ENCODE data around the gene HSPB1. TPM values are rescaled to one million over a fixed set of nuclear protein-coding genes. Genes with fewer than 3 reads are reported as not detected.
"Not testable (repeated sequence)": the region's sequence is repeated elsewhere in the genome, so short reads cannot be mapped to it uniquely, and the experiment has no call there.

HSPB1 gene
- total RNA-seq, 1 donor from 2014 or later, result 2,459 TPM

- ATAC-seq (ENCODE audit: poor library complexity), result peak; percentile 8
- DNase-seq, result no peak
- intact Hi-C loops (cut with DNase I), result no loop called here
Observed at GRCh38 chr7:76296743-76297740, 5.4 kb upstream of the HSPB1 start.

GRCh38 chr7:76300166-76300731, 2.2 kb upstream of the HSPB1 start:
- no peak for DNase-seq
- no peak for ATAC-seq (ENCODE audit: poor library complexity)
- intact Hi-C loops (cut with DNase I), result no loop called here

- intact Hi-C loops (cut with DNase I), result no loop called here
- no peak for ATAC-seq (ENCODE audit: poor library complexity)
Observed at GRCh38 chr7:76301000-76301399, 1.5 kb upstream of the HSPB1 start.

GRCh38 chr7:76303202-76304147, 1.0 kb downstream of the HSPB1 start:
- intact Hi-C loops (cut with DNase I), result no loop called here
- DNase-seq, result peak; percentile 92
- ATAC-seq (ENCODE audit: poor library complexity), result peak; percentile 69

More at GRCh38 chr7:76301000-76301399, 1.5 kb upstream of the HSPB1 start:
- no peak for DNase-seq

DNA sequence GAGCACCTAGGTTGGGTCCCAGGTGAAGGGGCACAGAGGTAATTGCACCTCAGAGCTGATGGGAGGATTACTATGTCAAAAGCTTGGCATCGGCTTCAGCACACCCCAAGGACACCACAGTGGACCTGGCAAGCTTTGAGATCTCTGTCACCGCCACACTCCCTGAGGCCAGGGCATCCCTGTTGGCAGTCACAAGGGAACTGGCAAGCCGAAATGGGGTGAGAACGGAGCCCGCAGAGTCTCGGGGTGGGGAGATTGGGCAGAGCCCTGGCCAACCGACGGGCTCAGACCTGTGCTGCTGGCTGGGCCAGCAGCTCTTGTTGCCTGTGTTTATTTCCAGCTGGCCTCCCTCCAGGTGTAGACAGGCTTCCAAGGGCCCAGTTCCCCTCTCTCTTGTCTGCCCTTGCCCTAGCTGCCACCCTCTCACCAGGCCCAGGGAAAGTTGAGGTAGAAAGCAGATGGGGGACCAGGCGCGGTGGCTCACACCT, 2.5 kb downstream of the HSPB1 start:
- DNase-seq, result peak; percentile 87
- intact Hi-C loops (cut with DNase I), result no loop called here
- peak; percentile 62 for ATAC-seq (ENCODE audit: poor library complexity)

DNA sequence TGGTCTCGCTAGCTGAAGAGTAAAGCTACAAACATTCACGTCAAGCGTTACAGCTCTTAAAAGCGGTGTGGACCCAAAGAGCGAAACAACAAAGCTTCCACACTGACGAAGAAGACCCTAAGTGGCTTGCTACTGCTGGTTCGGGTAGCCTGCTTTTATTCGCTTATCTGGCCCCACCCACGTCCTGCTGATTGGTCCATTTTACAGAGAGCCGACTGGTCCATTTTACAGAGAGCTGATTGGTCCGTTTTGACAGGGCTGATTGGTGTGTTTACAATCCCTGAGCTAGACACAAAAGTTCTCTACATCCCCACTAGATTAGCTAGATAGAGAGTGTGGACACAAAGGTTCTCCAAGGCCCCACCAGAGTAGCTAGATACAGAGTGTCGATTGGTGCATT, 6.4 kb downstream of the HSPB1 start:
- ATAC-seq (ENCODE audit: poor library complexity); intact Hi-C loops (cut with DNase I): not testable (repeated sequence)
- DNase-seq, result peak; percentile 9

GRCh38 chr7:76309341-76310101, 7.0 kb downstream of the HSPB1 start:
- intact Hi-C loops (cut with DNase I); ATAC-seq (ENCODE audit: poor library complexity): not testable (repeated sequence)
- DNase-seq, result peak; percentile 39

GRCh38 chr7:76310102-76310957, 7.9 kb downstream of the HSPB1 start:
- intact Hi-C loops (cut with DNase I), result no loop called here
- no peak for ATAC-seq (ENCODE audit: poor library complexity)
- peak; percentile 30 for DNase-seq

GRCh38 chr7:76311838-76312237, 9.4 kb downstream of the HSPB1 start:
- ATAC-seq (ENCODE audit: poor library complexity); DNase-seq: not testable (repeated sequence)
- intact Hi-C loops (cut with DNase I), result loop anchor here (2.0 kb wide), 1 partner anchor 133 kb away; no protein-coding TSS in a partner anchor

DNA sequence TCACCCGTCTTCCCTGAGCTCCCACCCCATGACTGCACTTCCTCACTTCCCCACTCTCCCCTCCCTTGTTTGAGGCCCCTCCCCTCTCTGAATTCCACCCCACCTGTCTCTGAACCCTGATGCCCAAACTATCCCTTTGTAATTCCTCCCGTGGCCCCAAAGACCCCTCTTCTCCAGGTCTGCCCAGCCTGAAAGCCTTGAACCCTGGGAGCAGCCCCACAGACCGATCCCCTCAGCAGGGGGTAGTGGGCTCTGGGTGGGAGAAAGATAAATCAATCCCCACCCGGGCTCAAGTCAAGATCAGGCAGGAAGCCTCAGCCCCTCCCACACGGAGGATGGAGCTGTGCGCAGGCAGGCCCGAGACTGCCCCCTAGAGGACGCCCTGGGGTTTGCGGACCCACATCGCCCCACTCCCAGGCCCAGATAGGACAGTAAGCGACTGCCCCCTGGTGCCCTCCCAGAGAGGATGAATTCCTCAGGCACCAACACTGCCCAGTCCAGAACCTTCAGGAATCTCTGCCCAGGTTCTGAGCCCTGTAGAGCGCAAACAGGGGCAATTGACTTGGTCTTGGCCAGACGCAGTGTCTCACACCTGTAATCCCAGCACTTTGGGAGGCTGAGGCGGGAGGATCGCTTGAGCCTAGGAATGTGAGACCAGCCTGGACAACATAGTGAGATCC, 11.7 kb downstream of the HSPB1 start:
- peak; percentile 74 for ATAC-seq (ENCODE audit: poor library complexity)
- peak; percentile 98 for DNase-seq
- intact Hi-C loops (cut with DNase I), result loop anchor here (1.0 kb wide), 1 partner anchor 23 kb away; no protein-coding TSS in a partner anchor

DNA sequence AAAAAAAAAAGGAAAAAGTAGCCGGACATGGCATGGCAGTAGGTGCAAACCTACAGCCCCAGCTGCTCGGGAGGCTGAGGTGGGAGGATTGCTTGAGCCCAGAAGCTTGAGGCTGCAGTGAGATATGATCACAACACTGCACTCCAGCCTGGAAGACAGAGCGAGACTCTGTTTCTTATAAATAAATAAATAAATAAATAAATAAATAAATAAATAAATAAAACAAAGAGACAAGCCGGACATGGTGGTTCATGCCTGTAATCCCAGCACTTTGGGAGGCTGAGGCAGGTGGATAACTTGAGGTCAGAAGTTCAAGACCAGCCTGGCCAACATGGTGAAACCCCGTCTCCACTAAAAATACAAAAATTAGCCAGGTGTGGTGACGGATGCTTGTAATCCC, 12.3 kb downstream of the HSPB1 start:
- not testable (repeated sequence) for ATAC-seq (ENCODE audit: poor library complexity); DNase-seq
- intact Hi-C loops (cut with DNase I), result loop anchor here (1.0 kb wide), 1 partner anchor 23 kb away; no protein-coding TSS in a partner anchor

- DNase-seq (no peak), ATAC-seq (ENCODE audit: poor library complexity) (no peak)
- intact Hi-C loops (cut with DNase I), result no loop called here
Observed at GRCh38 chr7:76315364-76315763, 12.9 kb downstream of the HSPB1 start.

- intact Hi-C loops (cut with DNase I), result no loop called here
- peak; percentile 56 for DNase-seq
- ATAC-seq (ENCODE audit: poor library complexity), result no peak
Observed at GRCh38 chr7:76316984-76317781, 14.7 kb downstream of the HSPB1 start.

GRCh38 chr7:76317782-76318487, 15.5 kb downstream of the HSPB1 start:
- DNase-seq, result peak; percentile 99
- intact Hi-C loops (cut with DNase I), result loop anchor here (2.0 kb wide), 1 partner anchor 41 kb away; the partner anchor contains the start of gene YWHAG
- peak; percentile 93 for ATAC-seq (ENCODE audit: poor library complexity)
